ENCODE data around the gene ATP6AP1.

Gene ATP6AP1

DNA sequence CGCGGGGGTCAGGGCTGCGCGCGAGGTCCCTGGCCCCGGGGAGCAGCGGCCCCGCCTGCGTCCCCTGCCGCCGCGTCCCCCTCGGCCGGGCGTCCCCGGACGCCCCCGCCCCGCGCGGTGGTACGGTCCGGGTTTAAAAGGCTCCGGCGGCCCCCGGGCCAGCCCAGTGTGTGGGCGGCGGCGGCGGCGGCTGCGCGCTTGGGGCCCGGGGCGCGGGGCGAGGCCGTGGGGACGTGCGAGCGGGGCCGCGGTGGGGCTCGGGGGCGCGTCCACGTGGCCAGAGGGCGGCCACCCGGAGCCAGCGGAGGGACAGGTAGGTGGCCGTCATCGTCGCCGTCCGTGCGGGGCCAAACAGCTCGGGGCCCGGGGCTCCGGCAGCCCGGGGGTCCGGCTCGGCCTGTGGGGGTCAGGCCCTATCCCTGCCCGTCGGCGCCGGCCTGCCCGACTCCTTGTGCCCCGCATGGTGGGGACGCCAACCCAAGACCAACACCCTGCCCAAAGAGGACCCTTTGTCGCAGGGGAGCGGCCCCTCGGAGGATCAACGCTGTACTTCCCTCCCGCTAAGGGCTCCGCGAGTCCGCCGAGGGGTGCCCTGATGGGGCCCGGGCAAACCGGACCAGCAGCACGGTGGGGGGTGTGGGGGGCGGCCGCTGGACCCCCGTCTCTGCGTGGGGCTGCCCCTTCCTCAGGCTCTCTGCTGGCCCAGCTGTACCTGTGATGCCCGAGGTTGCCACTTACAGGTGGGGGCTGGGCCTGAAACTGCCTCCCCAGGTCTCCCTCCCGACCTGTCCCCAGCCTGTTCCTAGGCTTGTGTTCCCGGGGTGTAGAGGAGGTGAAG lies 29.9 kb downstream of the ATP6AP1 start, which contains the start of gene PLXNA3:
TSS of gene PLXNA3 (plus strand) at position 166 of the 838 bp plus-strand sequence. CDS start 1,903 bp downstream, outside the sequence.
- CTCF ChIA-PET: no interaction called here
- TF ChIP-seq, protein P1, sequence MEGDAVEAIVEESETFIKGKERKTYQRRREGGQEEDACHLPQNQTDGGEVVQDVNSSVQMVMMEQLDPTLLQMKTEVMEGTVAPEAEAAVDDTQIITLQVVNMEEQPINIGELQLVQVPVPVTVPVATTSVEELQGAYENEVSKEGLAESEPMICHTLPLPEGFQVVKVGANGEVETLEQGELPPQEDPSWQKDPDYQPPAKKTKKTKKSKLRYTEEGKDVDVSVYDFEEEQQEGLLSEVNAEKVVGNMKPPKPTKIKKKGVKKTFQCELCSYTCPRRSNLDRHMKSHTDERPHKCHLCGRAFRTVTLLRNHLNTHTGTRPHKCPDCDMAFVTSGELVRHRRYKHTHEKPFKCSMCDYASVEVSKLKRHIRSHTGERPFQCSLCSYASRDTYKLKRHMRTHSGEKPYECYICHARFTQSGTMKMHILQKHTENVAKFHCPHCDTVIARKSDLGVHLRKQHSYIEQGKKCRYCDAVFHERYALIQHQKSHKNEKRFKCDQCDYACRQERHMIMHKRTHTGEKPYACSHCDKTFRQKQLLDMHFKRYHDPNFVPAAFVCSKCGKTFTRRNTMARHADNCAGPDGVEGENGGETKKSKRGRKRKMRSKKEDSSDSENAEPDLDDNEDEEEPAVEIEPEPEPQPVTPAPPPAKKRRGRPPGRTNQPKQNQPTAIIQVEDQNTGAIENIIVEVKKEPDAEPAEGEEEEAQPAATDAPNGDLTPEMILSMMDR (IDR thresholded peaks at IDR 0.05; ENCODE audit: control extremely low read depth, extremely low read depth, low read depth, missing control alignments): no peak
- POLR2A ChIA-PET: interaction anchor here (1.3 kb wide), 1 partner anchor 56 kb away, joined by 3 read pairs; no protein-coding TSS in a partner anchor
- DNase-seq (ENCODE audit: extremely low spot score): peak; percentile 80

DNA sequence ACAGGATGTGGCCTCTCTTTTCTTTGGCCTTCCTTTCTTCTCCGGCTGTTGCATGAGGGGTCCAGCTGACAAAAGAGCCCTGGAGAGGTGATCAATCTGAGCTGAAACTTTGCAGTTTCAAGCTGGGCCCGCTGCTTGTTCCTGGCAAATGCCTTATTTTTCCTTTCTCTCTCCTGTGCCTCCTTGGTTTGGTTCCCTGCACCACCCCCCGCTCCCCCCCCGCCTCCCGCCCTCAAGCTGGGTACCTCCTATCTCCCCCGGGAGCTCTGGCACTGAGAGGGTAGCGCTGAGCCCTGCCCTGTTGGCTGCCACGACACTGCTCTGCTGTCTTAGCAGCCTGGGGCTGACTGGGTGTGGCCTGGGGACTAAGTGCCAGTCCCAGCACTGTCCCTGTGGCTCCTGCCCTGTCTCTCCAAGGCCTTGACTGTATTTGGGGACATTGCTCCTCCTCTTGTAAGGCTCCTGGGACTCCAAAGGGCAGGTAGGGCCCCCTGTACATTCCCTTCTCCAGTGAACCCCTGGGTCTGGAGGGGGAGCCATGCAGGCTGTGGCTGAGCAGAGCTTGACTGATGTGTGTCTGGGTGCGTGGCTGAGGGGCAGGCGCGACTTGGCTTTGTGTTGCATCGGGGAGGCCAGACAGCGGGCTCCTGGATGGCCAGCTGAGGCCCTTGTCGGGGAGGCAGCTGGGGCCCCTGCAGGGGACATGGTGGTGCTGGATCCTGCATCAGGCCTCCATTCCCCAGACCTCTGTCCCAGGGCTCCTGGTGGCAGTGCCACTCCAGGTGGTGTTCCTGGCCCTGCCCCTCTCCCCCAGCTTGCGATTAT lies 30.7 kb downstream of the ATP6AP1 start:
- POLR2A ChIA-PET: interaction anchor here (1.3 kb wide), 1 partner anchor 57 kb away, joined by 3 read pairs; no protein-coding TSS in a partner anchor
- CTCF ChIA-PET: no interaction called here
- TF ChIP-seq, protein P1 (IDR thresholded peaks at IDR 0.05; ENCODE audit: control extremely low read depth, extremely low read depth, low read depth, missing control alignments): no peak
- DNase-seq (ENCODE audit: extremely low spot score): no peak

DNA sequence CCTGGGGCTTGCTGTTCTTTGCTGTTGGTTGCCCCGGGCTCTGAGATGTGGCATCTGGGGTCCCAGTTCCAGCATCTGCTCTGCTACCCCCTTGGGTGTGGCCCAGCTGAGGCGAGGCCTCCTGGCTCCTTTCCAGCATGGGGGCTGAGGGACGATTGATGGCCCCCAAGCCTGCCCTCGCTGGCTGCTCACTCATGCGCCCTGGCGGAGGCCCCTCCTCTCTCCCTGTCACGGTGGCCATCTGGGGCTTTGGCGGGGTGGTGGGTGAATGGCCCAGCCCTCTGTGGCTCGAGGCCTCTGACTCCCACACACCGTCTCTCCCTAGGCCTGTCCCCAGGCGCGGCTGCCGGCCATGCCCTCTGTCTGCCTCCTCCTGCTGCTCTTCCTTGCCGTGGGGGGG lies 31.4 kb downstream of the ATP6AP1 start:
- ChIA-PET CTCF (no interaction called here), POLR2A (no interaction called here)
- DNase-seq (ENCODE audit: extremely low spot score): no peak
- TF ChIP-seq, protein P1 (IDR thresholded peaks at IDR 0.05; ENCODE audit: control extremely low read depth, extremely low read depth, low read depth, missing control alignments): no peak

DNA sequence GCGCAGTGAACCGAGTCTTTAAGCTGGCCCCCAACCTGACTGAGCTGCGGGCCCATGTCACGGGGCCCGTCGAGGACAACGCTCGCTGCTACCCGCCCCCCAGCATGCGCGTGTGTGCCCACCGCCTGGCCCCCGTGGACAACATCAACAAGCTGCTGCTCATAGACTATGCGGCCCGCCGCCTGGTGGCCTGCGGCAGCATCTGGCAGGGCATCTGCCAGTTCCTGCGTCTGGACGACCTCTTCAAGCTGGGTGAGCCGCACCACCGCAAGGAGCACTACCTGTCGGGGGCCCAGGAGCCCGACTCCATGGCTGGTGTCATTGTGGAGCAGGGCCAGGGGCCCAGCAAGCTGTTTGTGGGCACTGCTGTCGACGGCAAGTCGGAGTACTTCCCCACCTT lies 31.8 kb downstream of the ATP6AP1 start:
- TF ChIP-seq, protein P1 (IDR thresholded peaks at IDR 0.05; ENCODE audit: control extremely low read depth, extremely low read depth, low read depth, missing control alignments): no peak
- DNase-seq (ENCODE audit: extremely low spot score): no peak
- POLR2A ChIA-PET: no interaction called here
- CTCF ChIA-PET: no interaction called here

DNA sequence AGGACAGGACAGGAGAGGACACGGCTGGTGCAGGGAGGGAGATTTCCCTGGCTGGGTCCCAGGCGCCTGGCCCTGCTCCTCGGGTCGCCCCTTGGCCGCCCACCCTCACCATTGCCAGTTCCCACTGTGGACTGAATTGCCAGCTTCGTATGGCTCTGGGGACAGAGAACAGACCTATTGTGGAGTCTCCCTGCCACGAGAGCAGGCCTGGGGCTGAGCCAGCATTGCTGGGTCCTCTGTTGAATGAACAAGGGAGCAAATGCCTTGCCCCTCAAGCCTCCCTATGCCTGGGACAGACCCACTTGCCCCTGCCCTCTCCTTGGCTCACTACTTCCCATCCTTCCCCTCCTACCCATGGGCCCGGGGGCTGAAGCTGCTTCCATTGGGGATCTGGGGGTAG lies 33.9 kb downstream of the ATP6AP1 start:
- ChIA-PET CTCF (no interaction called here), POLR2A (no interaction called here)
- TF ChIP-seq, protein P1 (IDR thresholded peaks at IDR 0.05; ENCODE audit: control extremely low read depth, extremely low read depth, low read depth, missing control alignments): no peak
- DNase-seq (ENCODE audit: extremely low spot score): no peak

DNA sequence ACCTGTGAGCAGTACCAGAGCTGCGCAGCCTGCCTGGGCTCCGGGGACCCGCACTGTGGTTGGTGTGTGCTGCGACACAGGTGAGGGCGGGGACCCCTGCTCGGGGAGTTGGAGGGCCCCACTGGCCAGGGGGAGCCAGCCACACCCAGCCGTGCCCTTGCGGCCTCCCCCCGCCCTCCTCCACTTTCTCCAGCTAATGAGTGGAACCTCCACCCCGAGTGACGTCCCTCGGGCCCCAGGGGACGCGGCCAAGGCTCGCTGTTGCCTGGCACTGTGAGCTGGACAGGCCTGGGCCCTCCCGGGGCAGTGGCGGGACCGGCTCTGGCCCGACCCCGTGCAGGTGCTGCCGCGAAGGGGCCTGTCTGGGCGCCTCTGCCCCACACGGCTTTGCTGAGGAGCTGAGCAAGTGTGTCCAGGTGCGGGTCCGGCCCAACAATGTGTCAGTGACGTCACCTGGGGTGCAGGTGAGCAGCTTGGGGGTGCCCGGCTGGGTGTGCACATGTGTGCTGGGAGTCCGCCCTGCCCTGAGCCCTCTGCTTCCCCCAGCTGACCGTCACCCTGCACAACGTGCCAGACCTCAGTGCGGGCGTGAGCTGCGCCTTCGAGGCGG lies 35.2 kb downstream of the ATP6AP1 start:
- no peak for DNase-seq (ENCODE audit: extremely low spot score)
- POLR2A ChIA-PET: no interaction called here
- CTCF ChIA-PET: interaction anchor here (0.6 kb wide), 1 partner anchor 11 kb away, joined by 3 read pairs; no protein-coding TSS in a partner anchor
- TF ChIP-seq, protein P1 (IDR thresholded peaks at IDR 0.05; ENCODE audit: control extremely low read depth, extremely low read depth, low read depth, missing control alignments): no peak
